Activated CD4-positive, alpha-beta T cell treated with anti-CD3 and anti-CD28 coated beads, Interleukin-2, amount 50 U/mL, for 16 hours (primary cell): Measurements from ENCODE around the gene C1QC.

Experiments
- DNase-seq: peaks from one replicate; pipeline ENCODE4 v3.0.0-alpha.2; 2020

C1QC gene

GRCh38 chr1:22619798-22620197 is 23.6 kb upstream of the C1QC start:
- no peak for DNase-seq

- no peak for DNase-seq
Measured at GRCh38 chr1:22621761-22622160, 21.7 kb upstream of the C1QC start.

GRCh38 chr1:22625262-22625925 is 18.0 kb upstream of the C1QC start:
- DNase-seq: no peak

DNA sequence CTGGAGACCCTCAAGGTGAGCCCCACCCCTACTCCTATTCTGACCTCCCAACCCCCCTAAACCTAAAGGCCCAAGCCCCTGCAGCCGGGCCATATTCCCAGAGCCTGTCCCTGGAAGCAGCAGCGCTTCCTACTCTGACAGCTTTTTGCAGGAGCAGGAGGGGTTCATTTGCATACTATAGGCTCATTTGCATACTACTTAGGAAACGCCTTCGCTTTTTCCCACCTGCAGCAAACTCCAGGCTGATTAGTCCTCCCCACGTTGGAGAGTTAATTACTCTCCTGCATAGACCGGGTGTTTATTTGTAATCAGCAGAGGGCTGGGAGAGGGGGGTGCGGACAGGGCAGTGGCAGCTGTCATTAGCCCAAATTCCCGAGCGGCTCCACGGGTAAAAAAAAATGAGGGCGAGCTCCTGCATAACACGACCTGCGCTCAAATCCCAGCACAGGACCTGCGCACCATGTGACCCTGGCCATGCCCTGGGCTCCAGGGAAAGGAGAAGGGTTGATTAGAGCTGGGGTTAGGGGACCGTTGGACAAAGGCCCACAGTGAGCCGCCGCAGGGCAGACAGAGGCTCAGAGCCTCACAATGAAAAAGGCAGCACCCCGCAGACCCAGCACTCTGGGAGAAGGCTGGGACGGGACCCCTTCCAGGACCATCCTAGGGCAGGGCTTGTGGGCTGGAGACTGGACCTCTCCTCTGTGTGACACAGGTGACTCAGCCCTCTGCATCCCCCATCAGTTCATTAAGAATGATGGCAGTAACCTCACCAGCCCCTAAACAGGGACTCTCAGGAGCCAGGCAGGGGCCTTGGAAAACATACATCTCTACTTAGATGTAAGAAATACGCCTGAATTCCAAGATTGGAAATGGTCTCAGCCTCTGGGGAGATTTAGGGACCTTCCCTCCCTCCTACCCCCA is 16.9 kb upstream of the C1QC start:
- no peak for DNase-seq

GRCh38 chr1:22627331-22627730 is 16.1 kb upstream of the C1QC start:
- no peak for DNase-seq

DNA sequence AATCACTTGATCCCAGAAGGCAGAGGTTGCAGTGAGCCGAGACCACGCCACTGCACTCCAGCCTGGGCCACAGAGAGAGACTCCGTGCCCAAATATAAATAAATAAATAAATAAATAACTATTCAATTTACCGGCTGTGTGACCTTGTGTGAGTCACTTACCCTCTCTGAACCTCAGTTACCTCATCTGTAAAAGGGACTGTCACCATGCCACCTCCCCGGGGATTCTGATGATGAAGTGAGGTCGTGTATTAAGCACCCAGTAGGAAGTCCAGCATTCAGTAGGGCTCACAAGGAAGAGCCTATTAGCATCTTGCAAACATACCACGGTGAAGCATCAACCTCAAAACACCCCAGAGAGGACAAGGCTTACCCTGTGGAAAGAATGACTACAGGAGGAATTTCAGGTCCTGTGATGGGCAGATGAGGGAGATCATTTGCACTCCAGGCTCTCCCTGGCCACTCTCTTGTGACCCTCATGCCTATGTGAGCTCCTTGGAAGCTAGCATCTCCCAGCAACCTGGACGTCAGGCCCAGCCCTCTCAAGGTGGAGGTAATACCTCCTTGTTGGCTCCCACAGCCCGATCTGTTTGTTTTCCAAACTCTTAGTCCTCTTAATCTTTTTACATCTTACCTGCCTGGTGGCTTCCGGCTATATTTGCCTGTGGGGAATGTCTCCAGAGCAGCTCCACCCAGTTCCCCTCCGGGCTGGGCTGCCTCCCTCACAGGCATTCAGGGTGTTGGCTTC is 14.6 kb upstream of the C1QC start:
- DNase-seq: no peak

DNA sequence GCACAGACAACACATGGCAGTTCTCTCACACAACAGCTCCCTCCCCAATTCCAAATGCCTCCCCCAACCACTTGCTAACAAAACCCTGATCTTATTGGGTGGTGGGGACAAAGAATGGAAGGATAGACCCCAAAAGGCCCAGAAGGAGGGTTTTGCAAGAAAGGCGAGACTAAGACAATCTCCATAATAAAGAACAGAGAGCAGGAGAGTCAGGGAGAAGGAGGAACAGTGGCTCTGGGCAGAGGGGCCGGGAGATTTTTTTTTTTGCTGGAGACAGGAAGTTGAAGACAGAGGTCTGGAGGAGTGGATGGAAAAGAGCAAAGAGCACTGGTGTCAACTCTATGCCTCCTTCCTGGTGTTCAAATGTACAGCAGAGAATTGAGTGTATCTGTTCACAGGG is 13.5 kb upstream of the C1QC start:
- no peak for DNase-seq

DNA sequence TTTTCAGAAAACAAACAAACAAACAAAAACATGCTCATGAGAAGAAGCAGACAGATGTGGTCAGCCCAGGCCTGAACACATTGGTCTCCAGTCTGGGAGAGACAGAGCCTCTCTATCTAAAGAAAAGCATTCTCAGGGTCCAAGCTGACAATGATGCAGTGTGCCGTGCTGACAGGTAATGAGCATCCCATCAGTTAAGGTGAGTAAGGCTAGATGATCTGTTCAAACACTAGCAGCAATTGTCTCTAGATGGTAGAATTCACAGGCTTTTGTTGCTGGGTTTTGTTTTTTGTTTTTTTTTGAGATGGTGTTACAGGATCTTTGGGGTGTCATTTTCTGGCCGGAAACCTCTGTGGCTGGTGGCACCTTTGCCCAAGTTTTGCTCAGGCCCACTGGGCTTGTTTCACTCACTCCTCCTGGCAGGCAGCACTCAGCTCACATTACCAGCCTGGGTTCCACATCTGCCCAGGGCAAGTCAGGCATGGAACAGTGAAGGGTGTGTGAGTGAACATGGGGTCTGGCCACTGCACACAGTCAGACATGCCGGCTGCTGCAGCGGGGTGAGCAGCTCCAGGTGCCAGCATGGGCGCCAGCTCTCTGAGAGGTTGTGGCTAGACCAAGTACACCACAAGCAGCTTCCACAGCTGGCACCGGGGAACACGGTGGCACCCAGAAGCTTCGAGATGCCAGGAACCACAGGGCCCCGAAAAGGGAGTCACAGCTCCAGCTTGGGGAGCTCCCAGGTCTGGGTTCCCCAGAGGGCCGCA is 9.6 kb upstream of the C1QC start:
- DNase-seq: no peak

DNA sequence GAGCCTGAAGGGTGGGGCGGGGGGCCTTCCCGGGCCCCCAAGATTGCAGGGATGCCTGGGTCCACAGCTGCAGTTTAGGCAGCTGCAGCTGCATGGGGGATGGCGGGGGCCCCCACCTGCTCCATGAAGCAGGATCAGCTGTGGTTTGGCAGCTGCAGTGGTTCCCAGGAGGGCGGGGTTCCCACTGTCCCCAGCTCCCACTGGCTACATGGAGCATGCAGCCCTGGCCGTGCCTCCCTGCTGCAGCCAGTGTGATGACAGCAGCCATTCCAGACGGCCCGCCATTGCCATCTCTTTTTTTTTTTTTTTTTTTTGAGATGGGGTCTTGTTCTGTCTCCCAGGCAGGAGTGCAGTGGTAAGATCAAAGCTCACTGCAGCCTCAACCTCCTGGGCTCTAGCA is 8.0 kb upstream of the C1QC start:
- DNase-seq: no peak

GRCh38 chr1:22636353-22636752 is 7.1 kb upstream of the C1QC start, which contains the start of gene C1QA:
Gene C1QA, plus strand, starts transcription at chr1:22636628. Its CDS starts 989 bp downstream, at chr1:22637617.
- no peak for DNase-seq

GRCh38 chr1:22636927-22637326 is 6.5 kb upstream of the C1QC start:
- DNase-seq: no peak

GRCh38 chr1:22637907-22638445 is 5.5 kb upstream of the C1QC start:
- no peak for DNase-seq

DNA sequence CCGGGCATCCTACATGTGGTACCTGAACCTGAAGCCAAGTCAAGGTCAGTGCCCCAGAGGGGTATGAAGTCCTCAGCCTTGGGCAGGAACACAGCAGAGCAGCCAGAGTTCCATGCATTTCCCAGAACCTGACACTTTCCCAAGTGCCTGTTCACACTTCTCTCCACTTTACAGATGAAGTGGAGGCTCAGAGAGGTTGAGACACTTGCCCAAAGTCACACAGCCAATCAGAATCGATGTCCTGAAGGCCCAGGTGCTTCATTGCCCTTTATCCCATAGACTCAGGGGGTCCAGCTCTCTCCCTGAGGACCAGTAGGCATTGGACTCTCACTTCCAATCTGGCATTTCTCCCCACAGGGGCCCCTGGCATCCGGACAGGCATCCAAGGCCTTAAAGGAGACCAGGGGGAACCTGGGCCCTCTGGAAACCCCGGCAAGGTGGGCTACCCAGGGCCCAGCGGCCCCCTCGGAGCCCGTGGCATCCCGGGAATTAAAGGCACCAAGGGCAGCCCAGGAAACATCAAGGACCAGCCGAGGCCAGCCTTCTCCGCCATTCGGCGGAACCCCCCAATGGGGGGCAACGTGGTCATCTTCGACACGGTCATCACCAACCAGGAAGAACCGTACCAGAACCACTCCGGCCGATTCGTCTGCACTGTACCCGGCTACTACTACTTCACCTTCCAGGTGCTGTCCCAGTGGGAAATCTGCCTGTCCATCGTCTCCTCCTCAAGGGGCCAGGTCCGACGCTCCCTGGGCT is 4.8 kb upstream of the C1QC start:
- no peak for DNase-seq

DNA sequence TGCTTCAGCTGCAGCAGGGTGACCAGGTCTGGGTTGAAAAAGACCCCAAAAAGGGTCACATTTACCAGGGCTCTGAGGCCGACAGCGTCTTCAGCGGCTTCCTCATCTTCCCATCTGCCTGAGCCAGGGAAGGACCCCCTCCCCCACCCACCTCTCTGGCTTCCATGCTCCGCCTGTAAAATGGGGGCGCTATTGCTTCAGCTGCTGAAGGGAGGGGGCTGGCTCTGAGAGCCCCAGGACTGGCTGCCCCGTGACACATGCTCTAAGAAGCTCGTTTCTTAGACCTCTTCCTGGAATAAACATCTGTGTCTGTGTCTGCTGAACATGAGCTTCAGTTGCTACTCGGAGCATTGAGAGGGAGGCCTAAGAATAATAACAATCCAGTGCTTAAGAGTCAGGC is 4.1 kb upstream of the C1QC start:
- no peak for DNase-seq

DNA sequence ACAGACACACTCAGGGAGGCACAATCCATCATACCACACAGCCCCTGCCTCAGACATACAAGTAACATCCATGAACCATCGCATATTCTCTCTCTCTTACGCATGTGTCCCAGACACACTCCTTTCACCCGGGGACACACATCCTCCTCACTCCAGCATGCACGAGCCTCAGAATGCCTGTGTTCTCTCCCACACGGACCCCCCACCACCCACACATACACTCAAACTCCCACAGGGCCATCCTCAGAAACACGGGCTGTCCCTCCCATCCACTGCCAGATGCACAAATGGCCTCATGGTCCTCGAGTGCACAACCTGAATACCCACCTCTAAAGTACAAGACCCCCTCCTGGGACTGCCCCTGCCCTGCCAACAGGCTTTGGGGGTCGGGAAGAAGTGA is 2.2 kb upstream of the C1QC start:
- no peak for DNase-seq

DNA sequence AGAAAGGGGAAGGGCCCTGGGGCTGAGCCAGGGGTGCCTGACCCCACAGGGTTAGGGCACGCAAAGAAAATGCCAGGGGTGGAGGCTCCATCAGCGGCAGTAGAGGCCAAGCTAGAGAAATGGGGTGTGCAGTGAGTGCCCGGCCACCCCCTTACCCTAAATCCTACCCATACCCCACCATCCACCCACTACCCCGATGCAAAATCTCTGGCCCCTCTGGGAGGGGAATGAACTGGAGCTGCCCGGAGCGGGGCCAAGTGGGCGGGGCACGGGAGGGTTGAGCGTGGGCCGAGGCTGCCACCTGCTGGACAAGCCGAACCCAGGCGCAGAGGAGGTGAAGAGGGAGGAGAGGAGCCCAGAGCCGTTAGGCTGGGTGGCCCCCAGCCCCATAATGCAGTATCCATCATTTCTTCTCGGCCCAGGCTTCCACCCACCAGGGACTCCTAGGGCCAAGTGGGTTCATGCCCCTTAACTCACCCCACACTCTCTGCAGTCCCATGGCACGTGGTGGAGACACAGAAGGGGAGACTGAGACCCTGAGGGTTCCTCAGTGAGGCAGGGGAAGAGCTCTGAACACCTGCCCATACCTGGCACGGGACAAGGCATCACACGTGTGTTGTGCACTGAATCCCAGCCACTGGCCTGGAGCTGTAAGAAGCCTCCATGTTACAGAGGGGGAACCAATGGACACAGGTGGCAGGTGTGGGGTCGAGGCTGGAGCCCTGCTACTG is 1.4 kb upstream of the C1QC start:
- peak; percentile 68 for DNase-seq

- DNase-seq: no peak
Measured at GRCh38 chr1:22643928-22644327, 495 bp downstream of the C1QC start.

DNA sequence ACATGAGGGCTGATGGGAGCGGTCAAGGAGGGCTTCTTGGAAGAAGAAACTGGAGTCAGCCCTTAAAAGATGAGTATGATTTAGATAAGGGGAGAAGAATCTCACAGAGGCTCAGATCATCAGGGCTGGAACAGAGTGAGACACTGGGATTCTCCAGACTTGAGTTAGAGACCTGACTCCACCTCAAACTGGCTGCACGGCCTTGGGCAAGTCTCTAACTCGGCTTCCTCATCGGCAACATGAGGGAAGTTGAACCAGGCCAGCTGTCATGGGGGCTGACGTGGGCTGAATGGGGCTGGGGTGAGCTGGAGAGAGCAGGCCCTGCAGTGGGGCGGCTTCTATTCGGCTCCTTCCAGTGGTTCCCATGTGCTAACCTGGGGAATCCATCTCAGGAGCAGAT is 2.5 kb downstream of the C1QC start:
- no peak for DNase-seq

DNA sequence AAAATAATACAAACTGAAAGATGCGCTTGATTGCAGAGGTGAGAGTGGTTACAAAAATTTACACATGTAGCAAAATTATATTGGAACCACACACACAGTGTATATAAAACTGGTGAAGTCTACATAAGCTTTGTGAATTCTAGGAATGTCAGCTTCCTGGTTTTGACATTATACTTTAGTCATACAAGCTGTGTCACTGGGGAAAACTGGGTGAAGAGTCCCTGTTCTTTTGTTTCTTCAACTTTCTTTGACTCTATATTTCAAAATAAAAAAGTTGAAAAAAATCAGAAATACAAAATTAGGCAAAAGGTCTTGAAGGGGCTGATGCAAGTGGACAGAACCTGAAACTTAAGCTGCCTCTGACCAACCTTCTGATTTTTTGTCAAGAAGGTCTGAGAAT is 3.0 kb downstream of the C1QC start:
- no peak for DNase-seq

DNA sequence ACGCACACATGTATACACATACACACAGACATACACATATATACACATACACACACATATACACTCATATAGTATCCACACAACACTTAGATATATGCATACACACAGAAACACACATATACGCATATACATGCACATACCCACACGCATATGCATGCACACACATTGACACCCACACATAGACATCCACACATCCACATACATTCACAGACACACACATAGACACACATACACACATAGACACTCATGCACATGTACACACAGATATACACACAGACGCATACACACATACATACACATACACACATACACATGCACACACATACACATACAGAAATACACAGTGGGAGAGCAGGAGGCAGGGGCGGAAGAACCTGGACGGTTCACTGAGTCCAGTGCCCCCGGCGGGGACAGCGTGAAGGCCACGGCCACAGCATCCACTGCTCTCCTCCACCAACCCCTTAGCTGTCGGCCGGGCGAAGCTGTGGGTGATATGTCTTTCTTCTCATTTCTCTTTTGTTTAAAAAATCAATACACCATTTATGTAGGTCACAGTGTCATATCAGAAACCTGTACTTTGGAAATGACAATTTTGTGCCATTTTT is 6.8 kb downstream of the C1QC start:
- no peak for DNase-seq
